ENCODE data around the gene TMEM11. TPM values are rescaled to one million over a fixed set of nuclear protein-coding genes. Genes with fewer than 3 reads are reported as not detected.

TMEM11 gene
- total RNA-seq, 1 experiment from 2014 or later: 23.4 TPM

- no peaks in the 10 kb centered on the region for H3K27me3 ChIP-seq (ENCODE audit: control insufficient read depth, insufficient read depth, low read length)
- H3K4me1 ChIP-seq (ENCODE audit: control insufficient read depth, insufficient read depth, low read length): no peaks in the 10 kb centered on the region
- TF ChIP-seq REST (IDR thresholded peaks at IDR 0.05; ENCODE audit: insufficient read depth in 1 of 2, low read depth in 2 of 2, low read length in 1 of 2): no peak
- no peak for TF ChIP-seq TCF7L2 (IDR thresholded peaks at IDR 0.05; ENCODE audit: low read depth, low read length)
- TF ChIP-seq CTCF (IDR thresholded peaks at IDR 0.05): no peak
- TF ChIP-seq POLR2AphosphoS5 (IDR thresholded peaks at IDR 0.05; ENCODE audit: low read depth, low read length): no peak
- no peak for TF ChIP-seq SIN3A (IDR thresholded peaks at IDR 0.05; ENCODE audit: borderline replicate concordance, insufficient read depth, low read depth, low read length)
- intact Hi-C loops (cut with micrococcal nuclease; ENCODE audit: unreplicated experiment) (no loop called here), in situ Hi-C loops (cut with HindIII; ENCODE audit: low pct_unique_long_range_greater_than_20kb, low sequenced_read_pairs) (no loop called here)
- BruUV-seq (replicated peaks): no TSS peak
- DNase-seq (ENCODE audit: low read depth, low spot score) (no peak), ATAC-seq (no peak)
- no peaks in the 10 kb centered on the region for H3K9me3 ChIP-seq (ENCODE audit: control insufficient read depth, insufficient read depth, low read depth, low read length)
- CTCF ChIA-PET: no interaction called here
- H3K27ac ChIP-seq (ENCODE audit: low read length): no peak overlapping the region
- H3K36me3 ChIP-seq (ENCODE audit: control insufficient read depth, insufficient read depth, low read length): no peaks in the 10 kb centered on the region
- POLR2A ChIA-PET: no interaction called here
- no peak overlapping the region for H3K4me3 ChIP-seq (ENCODE audit: low read depth in 2 of 2, low read length in 2 of 2)
These were observed 35.9 kb downstream of the TMEM11 start for GRCh38 chr17:21177854-21178600.

- H3K4me1 ChIP-seq (ENCODE audit: control insufficient read depth, insufficient read depth, low read length): no peaks in the 10 kb centered on the region
- ChIA-PET CTCF (no interaction called here), POLR2A (no interaction called here)
- no peak for DNase-seq (ENCODE audit: low read depth, low spot score)
- TF ChIP-seq POLR2AphosphoS5 (IDR thresholded peaks at IDR 0.05; ENCODE audit: low read depth, low read length) (no peak), TCF7L2 (IDR thresholded peaks at IDR 0.05; ENCODE audit: low read depth, low read length) (no peak), REST (IDR thresholded peaks at IDR 0.05; ENCODE audit: insufficient read depth in 1 of 2, low read depth in 2 of 2, low read length in 1 of 2) (no peak), SIN3A (IDR thresholded peaks at IDR 0.05; ENCODE audit: borderline replicate concordance, insufficient read depth, low read depth, low read length) (no peak), CTCF (IDR thresholded peaks at IDR 0.05) (no peak)
- no peak overlapping the region for H3K4me3 ChIP-seq (ENCODE audit: low read depth in 2 of 2, low read length in 2 of 2)
- H3K27ac ChIP-seq (ENCODE audit: low read length): no peak overlapping the region
- no TSS peak for BruUV-seq (replicated peaks)
- no peaks in the 10 kb centered on the region for H3K9me3 ChIP-seq (ENCODE audit: control insufficient read depth, insufficient read depth, low read depth, low read length)
- H3K27me3 ChIP-seq (ENCODE audit: control insufficient read depth, insufficient read depth, low read length): no peaks in the 10 kb centered on the region
- in situ Hi-C loops (cut with HindIII; ENCODE audit: low pct_unique_long_range_greater_than_20kb, low sequenced_read_pairs) (no loop called here), intact Hi-C loops (cut with micrococcal nuclease; ENCODE audit: unreplicated experiment) (no loop called here)
- no peak for ATAC-seq
- H3K36me3 ChIP-seq (ENCODE audit: control insufficient read depth, insufficient read depth, low read length): no peaks in the 10 kb centered on the region
These were observed 36.6 kb downstream of the TMEM11 start for GRCh38 chr17:21177401-21177800.
